K562 (cell line): ENCODE results near the gene TTC39A. TPM values are rescaled to one million over a fixed set of nuclear protein-coding genes. Genes with fewer than 3 reads are reported as not detected.

Source experiments
- ATAC-seq: fragments of 200-7000 bp; cut with Tn5 transposase; 3 replicates; pipeline ENCODE4 v1.9.1; 2020; ENCODE audit warnings: moderate library complexity
- BruUV-seq: library from RNA; stranded (reverse); fragments of 400-500 nt; replicated peaks from 2 replicates; lab custom pipeline; 2021; lab: Mats Ljungman, UMichigan
- CTCF ChIA-PET: fragments of 300-600 bp; formaldehyde crosslinking; extraction: SDS; loops from one replicate; lab custom pipeline; 2021; ENCODE audit warnings: low intra/inter-chr PET ratio; lab: Yijun Ruan, JAX
- POLR2A ChIA-PET: fragments of 300-600, 350-650 bp; sonication (Branson Sonifier 250); formaldehyde crosslinking; extraction: SDS; loops from one replicate; lab custom pipeline; 2021; ENCODE audit warnings: antibody characterized with exemption, inconsistent platforms; lab: Yijun Ruan, JAX
- DNase-seq, 4 experiments: peaks; one replicate each; pipeline versions ENCODE4 v3.0.0 to v3.0.0-alpha.2; 2011 to 2018; ENCODE audit warnings: low spot score in 3 of 4, mixed read lengths in 3 of 4; ENCODE audit errors: extremely low read depth in 1 of 4
- FAIRE-seq: peaks from 2 replicates; lab custom pipeline; 2011; peaks lifted over from hg19 to GRCh38; lab: Jason Lieb, UNC
- H2AFZ ChIP-seq: 2 replicates; pipeline ENCODE4 v1.6.0; 2011; ENCODE audit warnings: low read depth, low read length, control low read depth, inconsistent platforms
- H3K27ac ChIP-seq: fragments of 200-600 bp; 3 replicates; pipeline ENCODE4 v1.8.0; 2011; ENCODE audit warnings: low read depth, mild to moderate bottlenecking, control low read depth, inconsistent platforms, low read length, moderate library complexity, mixed read lengths; ENCODE audit errors: extremely low read depth
- H3K27me3 ChIP-seq, 2 experiments: fragments of 300-600 bp in 1 of 2; 2 replicates in 1 of 2; 3 replicates in 1 of 2; pipeline versions ENCODE4 v1.6.0 to v1.8.0; 2011; ENCODE audit warnings: inconsistent platforms in 2 of 2, low read length in 2 of 2, mild to moderate bottlenecking in 1 of 2, mixed read lengths in 1 of 2, moderate library complexity in 1 of 2; ENCODE audit not compliant: control insufficient read depth in 2 of 2, insufficient read depth in 2 of 2
- H3K36me3 ChIP-seq: fragments of 300-600 bp; 3 replicates; pipeline ENCODE4 v1.8.0; 2011; ENCODE audit warnings: mild to moderate bottlenecking, low read length, inconsistent platforms; ENCODE audit not compliant: control insufficient read depth, insufficient read depth
- H3K4me1 ChIP-seq, 2 experiments: fragments of 200-600 bp in 1 of 2; replicated peaks in 1 of 2; 2 replicates in 1 of 2; 3 replicates in 1 of 2; pipeline versions ENCODE4 v1.5.1 to v1.8.0; 2011; ENCODE audit warnings: inconsistent platforms in 2 of 2, low read length in 2 of 2, mild to moderate bottlenecking in 1 of 2, mixed read lengths in 1 of 2, moderate library complexity in 1 of 2; ENCODE audit not compliant: control insufficient read depth in 2 of 2, insufficient read depth in 2 of 2
- H3K4me2 ChIP-seq: 2 replicates; pipeline ENCODE4 v1.6.1; 2011; ENCODE audit warnings: low read length, control low read depth, inconsistent platforms, mixed read lengths; ENCODE audit not compliant: insufficient read depth
- H3K4me3 ChIP-seq: fragments of 200-600 bp; sonication (generic), shearing (Covaris generic); 2 replicates; pipeline ENCODE4 v1.5.1; 2016; ENCODE audit warnings: control low read depth, inconsistent platforms
- H3K79me2 ChIP-seq: fragments of 200-600 bp; 3 replicates; pipeline ENCODE4 v1.8.0; 2011; ENCODE audit warnings: low read length, inconsistent platforms; ENCODE audit not compliant: control insufficient read depth, insufficient read depth
- H3K9ac ChIP-seq, 2 experiments: 2 replicates each; pipeline versions ENCODE4 v1.6.0 to v1.6.1; 2011; ENCODE audit warnings: low read depth in 2 of 2, low read length in 2 of 2, control low read depth in 1 of 2, inconsistent platforms in 1 of 2, mild to moderate bottlenecking in 1 of 2, mixed read lengths in 1 of 2; ENCODE audit not compliant: insufficient read depth in 1 of 2
- H3K9me1 ChIP-seq: one replicate; pipeline ENCODE4 v1.6.0; 2011; ENCODE audit warnings: inconsistent platforms, mild to moderate bottlenecking, low read length, moderate library complexity; ENCODE audit not compliant: control insufficient read depth, insufficient read depth
- H3K9me3 ChIP-seq: replicated peaks from 2 replicates; pipeline ENCODE4 v1.5.1; 2011; ENCODE audit warnings: low read depth, low read length, inconsistent platforms; ENCODE audit not compliant: control insufficient read depth, insufficient read depth
- H4K20me1 ChIP-seq: replicated peaks from 2 replicates; pipeline ENCODE4 v1.6.1; 2011; ENCODE audit warnings: low read length, inconsistent platforms, mixed read lengths; ENCODE audit not compliant: control insufficient read depth, insufficient read depth
- C11orf30 ChIP-seq: fragments of 450-650 bp; IDR thresholded peaks from 2 replicates; pipeline ENCODE4 v1.6.1; 2016; ENCODE audit warnings: low read depth, mild to moderate bottlenecking
- ELF2 ChIP-seq: fragments of 250-450 bp; sonication (Bioruptor Pico); IDR thresholded peaks from 2 replicates; pipeline ENCODE4 v1.5.0; 2021; ENCODE audit warnings: mild to moderate bottlenecking
- JUN ChIP-seq, 2 experiments: sonication (generic) in 1 of 2; formaldehyde crosslinking in 1 of 2; IDR thresholded peaks; 2 replicates each; pipeline versions ENCODE4 v1.6.1 to v1.8.0; 2012 to 2022; ENCODE audit warnings: borderline replicate concordance in 2 of 2, mild to moderate bottlenecking in 2 of 2, improper control_type of control experiment in 1 of 2, low read depth in 1 of 2, low read length in 1 of 2, missing genetic modification reagents in 1 of 2
- MTA2 ChIP-seq: fragments of 450-650 bp; IDR thresholded peaks from 2 replicates; pipeline ENCODE4 v1.6.1; 2016; ENCODE audit warnings: low read depth
- PTRF ChIP-seq: fragments of 450-650 bp; IDR thresholded peaks from 2 replicates; pipeline ENCODE4 v1.6.1; 2016; ENCODE audit warnings: mild to moderate bottlenecking, missing genetic modification characterization, missing compliant biosample characterization
- SUPT5H ChIP-seq: fragments of 450-650 bp; IDR thresholded peaks from 2 replicates; pipeline ENCODE4 v1.6.1; 2016
- YY1 ChIP-seq, 3 experiments: IDR thresholded peaks; 2 replicates each; pipeline ENCODE4 v1.6.1; 2011; ENCODE audit warnings: low read length in 2 of 3, mild to moderate bottlenecking in 2 of 3, moderate library complexity in 2 of 3, borderline replicate concordance in 1 of 3, control low read depth in 1 of 3, low read depth in 1 of 3; ENCODE audit not compliant: insufficient read depth in 3 of 3, insufficient replicate concordance in 2 of 3, control insufficient read depth in 1 of 3, insufficient read length in 1 of 3; ENCODE audit errors: extremely low read depth in 1 of 3
- ZNF324 ChIP-seq: fragments of 250-450 bp; sonication (Bioruptor Pico); IDR thresholded peaks from 2 replicates; pipeline ENCODE4 v1.4.0; 2020; ENCODE audit warnings: mild to moderate bottlenecking
- WGBS: fragments of 100-300 bp; shearing (Covaris generic); methylation state at CpG from one replicate; pipeline ENCODE4 v1.1.6; 2016; ENCODE audit warnings: low coverage, mixed read lengths; ENCODE audit not compliant: insufficient coverage; ENCODE audit errors: missing lambda C conversion rate; 5-methylcytosine and 5-hydroxymethylcytosine counted together
- in situ Hi-C: fragments of 300-500 bp; cut with MboI; formaldehyde crosslinking; loops from 4 replicates; pipeline ENCODE4 v1.15.0; 2018; ENCODE audit warnings: inconsistent platforms, mixed read lengths
- intact Hi-C: fragments of 100-400 bp; cut with micrococcal nuclease; formaldehyde crosslinking; loops from 2 replicates; pipeline ENCODE4 v1.14.2; 2022
- polyA plus RNA-seq, 8 experiments: library from polyadenylated mRNA; depleted of rRNA in 4 of 8; stranded (reverse) in 5 of 8; unstranded in 3 of 8; fragments of >200 nt; fragmentation: Nextera tagmentation in 2 of 8; fragmentation: Illumina TruSeq in 1 of 8; extraction: Ambion mirVana in 2 of 8; extraction: Trizol in 1 of 8; gene quantifications; 2 replicates each; pipeline versions ENCODE4 v1.2.1 to v1.2.3, GENCODE V29; 2011 to 2014; ENCODE audit warnings: inconsistent platforms in 1 of 8, missing spikeins in 1 of 8
- total RNA-seq, 7 experiments: library from RNA; depleted of rRNA in 6 of 7; stranded (reverse); fragments of >200 nt in 6 of 7; fragmentation: Illumina TruSeq in 2 of 7; extraction: Trizol in 2 of 7; gene quantifications; 2 replicates each; pipeline versions ENCODE4 v1.2.1 to v1.2.3, GENCODE V29; 2011 to 2021; ENCODE audit warnings: low replicate concordance in 1 of 7
- TF ChIP-seq, protein P1 (sequence below), 2 experiments: IDR thresholded peaks; 2 replicates each; pipeline ENCODE4 v1.6.1; 2012; ENCODE audit warnings: improper control_type of control experiment in 2 of 2, low read depth in 2 of 2, low read length in 2 of 2, borderline replicate concordance in 1 of 2
- TF ChIP-seq, protein P2 (sequence below): sonication (generic); formaldehyde crosslinking; IDR thresholded peaks from 2 replicates; pipeline ENCODE4 v1.8.0; 2023; ENCODE audit warnings: mild to moderate bottlenecking, missing genetic modification reagents

Gene TTC39A
- total and polyA plus RNA-seq, 9 of the 15 experiments (the other 6 are each of a cell fraction or from before 2014, with no cell fraction given), result 0.18 to 0.82 (median 0.35) TPM

DNA sequence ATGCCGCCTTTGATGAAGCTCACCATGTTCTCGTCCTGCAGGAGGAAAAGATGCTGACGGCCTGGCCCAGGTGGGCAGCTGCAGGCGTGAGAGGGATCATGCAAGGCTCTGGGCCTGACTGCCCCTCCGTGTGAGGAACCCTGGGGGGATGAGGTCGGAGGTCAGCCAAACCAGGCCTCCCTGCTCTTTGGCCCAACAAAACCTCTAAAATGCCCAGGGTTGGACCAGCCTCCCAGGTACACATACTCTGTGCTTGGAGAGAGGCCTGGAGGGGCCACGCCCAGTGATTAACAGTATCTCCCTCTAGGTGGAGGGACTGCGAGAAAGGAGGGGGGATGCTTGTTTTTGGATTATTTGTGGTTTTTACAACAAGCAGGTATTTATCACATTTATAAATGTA, 21.1 kb downstream of the TTC39A start (continued):
- TF ChIP-seq ZNF324 (CRISPR knock-in tag) (no peak), ELF2 (CRISPR knock-in tag) (no peak), JUN (IDR thresholded peaks at IDR 0.05; ENCODE audit: borderline replicate concordance, low read depth, low read length) (no peak), JUN (CRISPR knock-in tag; IDR thresholded peaks at IDR 0.05; ENCODE audit: borderline replicate concordance) (no peak), PTRF (no peak), MTA2 (no peak)
- TF ChIP-seq, protein P1, sequence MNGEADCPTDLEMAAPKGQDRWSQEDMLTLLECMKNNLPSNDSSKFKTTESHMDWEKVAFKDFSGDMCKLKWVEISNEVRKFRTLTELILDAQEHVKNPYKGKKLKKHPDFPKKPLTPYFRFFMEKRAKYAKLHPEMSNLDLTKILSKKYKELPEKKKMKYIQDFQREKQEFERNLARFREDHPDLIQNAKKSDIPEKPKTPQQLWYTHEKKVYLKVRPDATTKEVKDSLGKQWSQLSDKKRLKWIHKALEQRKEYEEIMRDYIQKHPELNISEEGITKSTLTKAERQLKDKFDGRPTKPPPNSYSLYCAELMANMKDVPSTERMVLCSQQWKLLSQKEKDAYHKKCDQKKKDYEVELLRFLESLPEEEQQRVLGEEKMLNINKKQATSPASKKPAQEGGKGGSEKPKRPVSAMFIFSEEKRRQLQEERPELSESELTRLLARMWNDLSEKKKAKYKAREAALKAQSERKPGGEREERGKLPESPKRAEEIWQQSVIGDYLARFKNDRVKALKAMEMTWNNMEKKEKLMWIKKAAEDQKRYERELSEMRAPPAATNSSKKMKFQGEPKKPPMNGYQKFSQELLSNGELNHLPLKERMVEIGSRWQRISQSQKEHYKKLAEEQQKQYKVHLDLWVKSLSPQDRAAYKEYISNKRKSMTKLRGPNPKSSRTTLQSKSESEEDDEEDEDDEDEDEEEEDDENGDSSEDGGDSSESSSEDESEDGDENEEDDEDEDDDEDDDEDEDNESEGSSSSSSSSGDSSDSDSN (IDR thresholded peaks at IDR 0.05; ENCODE audit: borderline replicate concordance in 1 of 2, low read depth in 2 of 2, low read length in 2 of 2), result no peak

DNA sequence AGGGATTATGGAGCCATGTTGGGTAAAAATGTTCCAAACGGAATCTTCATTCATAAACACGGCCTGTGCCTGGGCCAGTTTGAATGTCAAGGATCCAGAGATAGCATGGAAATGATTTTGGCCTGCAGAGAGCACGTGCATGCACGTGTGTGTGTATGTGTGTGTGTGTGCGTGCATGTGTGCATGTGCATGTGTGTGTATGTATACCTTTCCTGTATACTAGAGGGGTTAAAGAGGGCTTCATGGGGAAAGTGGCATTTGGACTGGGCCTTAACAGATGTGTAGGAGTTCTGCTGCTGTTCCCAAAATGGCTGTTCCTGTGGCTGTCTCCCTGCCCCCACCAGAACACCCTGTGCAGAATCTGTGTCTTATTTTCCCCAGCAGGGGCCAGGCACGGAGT, 21.7 kb downstream of the TTC39A start:
- BruUV-seq, result no TSS peak
- CTCF ChIA-PET, result no interaction called here
- no peaks in the 10 kb centered on the region for H4K20me1 ChIP-seq
- H3K9me1 ChIP-seq, result no peaks in the 10 kb centered on the region
- H3K4me3 ChIP-seq, result no peak overlapping the region
- H3K9me3 ChIP-seq, result no peaks in the 10 kb centered on the region; the same call in 1 of the 2 replicates
- in situ Hi-C loops, result no loop called here
- H3K27ac ChIP-seq, result no peak overlapping the region
- TF ChIP-seq, protein P2, sequence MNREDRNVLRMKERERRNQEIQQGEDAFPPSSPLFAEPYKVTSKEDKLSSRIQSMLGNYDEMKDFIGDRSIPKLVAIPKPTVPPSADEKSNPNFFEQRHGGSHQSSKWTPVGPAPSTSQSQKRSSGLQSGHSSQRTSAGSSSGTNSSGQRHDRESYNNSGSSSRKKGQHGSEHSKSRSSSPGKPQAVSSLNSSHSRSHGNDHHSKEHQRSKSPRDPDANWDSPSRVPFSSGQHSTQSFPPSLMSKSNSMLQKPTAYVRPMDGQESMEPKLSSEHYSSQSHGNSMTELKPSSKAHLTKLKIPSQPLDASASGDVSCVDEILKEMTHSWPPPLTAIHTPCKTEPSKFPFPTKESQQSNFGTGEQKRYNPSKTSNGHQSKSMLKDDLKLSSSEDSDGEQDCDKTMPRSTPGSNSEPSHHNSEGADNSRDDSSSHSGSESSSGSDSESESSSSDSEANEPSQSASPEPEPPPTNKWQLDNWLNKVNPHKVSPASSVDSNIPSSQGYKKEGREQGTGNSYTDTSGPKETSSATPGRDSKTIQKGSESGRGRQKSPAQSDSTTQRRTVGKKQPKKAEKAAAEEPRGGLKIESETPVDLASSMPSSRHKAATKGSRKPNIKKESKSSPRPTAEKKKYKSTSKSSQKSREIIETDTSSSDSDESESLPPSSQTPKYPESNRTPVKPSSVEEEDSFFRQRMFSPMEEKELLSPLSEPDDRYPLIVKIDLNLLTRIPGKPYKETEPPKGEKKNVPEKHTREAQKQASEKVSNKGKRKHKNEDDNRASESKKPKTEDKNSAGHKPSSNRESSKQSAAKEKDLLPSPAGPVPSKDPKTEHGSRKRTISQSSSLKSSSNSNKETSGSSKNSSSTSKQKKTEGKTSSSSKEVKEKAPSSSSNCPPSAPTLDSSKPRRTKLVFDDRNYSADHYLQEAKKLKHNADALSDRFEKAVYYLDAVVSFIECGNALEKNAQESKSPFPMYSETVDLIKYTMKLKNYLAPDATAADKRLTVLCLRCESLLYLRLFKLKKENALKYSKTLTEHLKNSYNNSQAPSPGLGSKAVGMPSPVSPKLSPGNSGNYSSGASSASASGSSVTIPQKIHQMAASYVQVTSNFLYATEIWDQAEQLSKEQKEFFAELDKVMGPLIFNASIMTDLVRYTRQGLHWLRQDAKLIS (CRISPR knock-in tag), result peak; percentile 47; the same call in 1 of the 2 replicates
- peak in 2 of 3 experiments; percentile 17 to 49 for TF ChIP-seq YY1 (IDR thresholded peaks at IDR 0.05; ENCODE audit: borderline replicate concordance in 1 of 3, control insufficient read depth in 1 of 3, extremely low read depth in 1 of 3, insufficient read depth in 3 of 3, insufficient read length in 1 of 3, insufficient replicate concordance in 2 of 3, low read depth in 1 of 3, low read length in 2 of 3)
- TF ChIP-seq C11orf30, result no peak
- no peak for TF ChIP-seq SUPT5H
- TF ChIP-seq, all 486 proteins: peak for 2
- Histone ChIP-seq H3K9ac (no peak overlapping the region), H3K79me2 (no peaks in the 10 kb centered on the region), H2AFZ (no peak overlapping the region), H3K4me2 (no peak overlapping the region; the same call in 1 of the 2 replicates), H3K36me3 (no peaks in the 10 kb centered on the region), H3K4me1 (peaks cover 16 to 35% of the 10 kb centered on the region in 2 experiments; a peak in 4 of 5 replicates), H3K27me3 (no peaks in the 10 kb centered on the region)
- 63% methylated on average over 6 of the region's 6 CpGs for WGBS
- DNase-seq (peak in 1 of 4 experiments; percentile 13), ATAC-seq (no peak), FAIRE-seq (no peak)
- intact Hi-C loops, result no loop called here
- POLR2A ChIA-PET, result interaction anchor here (0.6 kb wide), 1 partner anchor 20 kb away, joined by 3 read pairs; no protein-coding TSS in a partner anchor
